Common myeloid progenitor, CD34-positive (primary cell): Measurements from ENCODE around the gene CLDN6.

Source experiments
- CTCF ChIA-PET: fragments of 350-600 bp; sonication (Branson Sonifier 250); formaldehyde crosslinking; loops from one replicate; lab custom pipeline; 2021; ENCODE audit warnings: antibody characterized with exemption; lab: Charles Lee
- POLR2A ChIA-PET: fragments of 350-600 bp; sonication (Branson Sonifier 250); formaldehyde crosslinking; loops from one replicate; lab custom pipeline; 2021; ENCODE audit warnings: antibody characterized with exemption; lab: Charles Lee
- DNase-seq, 3 donors: peaks; one replicate each; pipeline versions ENCODE4 v3.0.0 to v3.0.0-alpha.2; 2013
- H3K27ac ChIP-seq, 2 experiments: 1 replicate in 1 of 2; 2 replicates in 1 of 2; pipeline ENCODE4 v1.7.0; 2013; ENCODE audit warnings: inconsistent platforms in 2 of 2, low read length in 2 of 2, mild to moderate bottlenecking in 2 of 2, low read depth in 1 of 2, moderate library complexity in 1 of 2; ENCODE audit not compliant: severe bottlenecking in 2 of 2, insufficient read depth in 1 of 2, poor library complexity in 1 of 2
- H3K27me3 ChIP-seq, 5 experiments: replicated peaks in 2 of 5; 1 replicate in 3 of 5; 2 replicates in 2 of 5; pipeline versions ENCODE4 v1.6.1 to v1.7.0; 2013; ENCODE audit warnings: low read length in 4 of 5, mild to moderate bottlenecking in 2 of 5, moderate library complexity in 2 of 5, inconsistent platforms in 1 of 5; ENCODE audit not compliant: insufficient read depth in 5 of 5, control insufficient read depth in 4 of 5
- H3K36me3 ChIP-seq, 4 experiments: 1 replicate in 2 of 4; 2 replicates in 2 of 4; pipeline versions ENCODE4 v1.6.1 to v1.7.0; 2013; ENCODE audit warnings: low read length in 3 of 4, control low read depth in 1 of 4, mild to moderate bottlenecking in 1 of 4; ENCODE audit not compliant: control insufficient read depth in 4 of 4, insufficient read depth in 4 of 4
- H3K4me1 ChIP-seq, 4 experiments: 1 replicate in 3 of 4; 2 replicates in 1 of 4; pipeline versions ENCODE4 v1.6.1 to v1.7.1; 2013; ENCODE audit warnings: low read length in 3 of 4, mild to moderate bottlenecking in 3 of 4, control low read depth in 1 of 4, inconsistent platforms in 1 of 4, moderate library complexity in 1 of 4; ENCODE audit not compliant: control insufficient read depth in 4 of 4, insufficient read depth in 4 of 4; ENCODE audit errors: control extremely low read depth in 1 of 4
- H3K4me3 ChIP-seq, 7 experiments: 1 replicate in 4 of 7; 2 replicates in 3 of 7; pipeline versions ENCODE4 v1.5.1 to v1.7.0; 2013; ENCODE audit warnings: mild to moderate bottlenecking in 7 of 7, low read length in 6 of 7, moderate library complexity in 6 of 7, inconsistent platforms in 2 of 7, low read depth in 2 of 7, control low read depth in 1 of 7; ENCODE audit not compliant: insufficient read depth in 4 of 7, control insufficient read depth in 1 of 7; ENCODE audit errors: extremely low read depth in 1 of 7
- H3K9me3 ChIP-seq, 5 experiments: 1 replicate in 4 of 5; 2 replicates in 1 of 5; pipeline versions ENCODE4 v1.6.1 to v1.7.1; 2013; ENCODE audit warnings: low read length in 4 of 5, mild to moderate bottlenecking in 2 of 5, inconsistent platforms in 1 of 5, low read depth in 1 of 5, moderate library complexity in 1 of 5; ENCODE audit not compliant: control insufficient read depth in 4 of 5, insufficient read depth in 2 of 5; ENCODE audit errors: control extremely low read depth in 1 of 5
- WGBS: methylation state at CpG from one replicate; pipeline ENCODE4 v1.1.5; 2013; ENCODE audit not compliant: insufficient coverage; 5-methylcytosine and 5-hydroxymethylcytosine counted together

The CLDN6 gene

GRCh38 chr16:2985893-2986355 lies 32.1 kb downstream of the CLDN6 start:
- Histone ChIP-seq H3K9me3 (no peaks in the 10 kb centered on the region), H3K36me3 (no peaks in the 10 kb centered on the region), H3K27ac (no peak overlapping the region), H3K4me1 (peaks cover 0 to 16% (median 9%) of the 10 kb centered on the region in 4 experiments), H3K4me3 (no peak overlapping the region), H3K27me3 (no peaks in the 10 kb centered on the region)
- 99% methylated on average over 13 of the region's 15 CpGs for WGBS
- CTCF ChIA-PET: interaction anchor here (1.0 to 1.7 kb wide), 3 partner anchors 9 to 18 kb away, joined by 3 to 4 read pairs (median 3); no protein-coding TSS in a partner anchor
- DNase-seq: no peak
- POLR2A ChIA-PET: no interaction called here

- no peak for DNase-seq
- no peaks in the 10 kb centered on the region for H3K9me3 ChIP-seq
- H3K27ac ChIP-seq: no peak overlapping the region
- ChIA-PET CTCF (interaction anchor here (1.2 to 1.7 kb wide), 4 partner anchors 14 to 24 kb away, joined by 3 to 4 read pairs (median 4); no protein-coding TSS in a partner anchor), POLR2A (no interaction called here)
- H3K4me1 ChIP-seq: peaks cover 0 to 20% (median 11%) of the 10 kb centered on the region in 4 experiments
- H3K36me3 ChIP-seq: no peaks in the 10 kb centered on the region
- 96% methylated on average over 7 of the region's 9 CpGs for WGBS
- no peaks in the 10 kb centered on the region for H3K27me3 ChIP-seq
- no peak overlapping the region for H3K4me3 ChIP-seq
Observed at GRCh38 chr16:2985462-2985861, 32.5 kb downstream of the CLDN6 start.

GRCh38 chr16:2983706-2984136 lies 34.3 kb downstream of the CLDN6 start:
- CTCF ChIA-PET: interaction anchor here (0.8 to 1.6 kb wide), 8 partner anchors 9 to 44 kb away, joined by 3 to 5 read pairs (median 4); partner anchors contain the start of gene PAQR4
- Histone ChIP-seq H3K9me3 (no peaks in the 10 kb centered on the region), H3K36me3 (no peaks in the 10 kb centered on the region), H3K4me1 (peaks cover 0 to 32% (median 22%) of the 10 kb centered on the region in 4 experiments), H3K27ac (no peak overlapping the region), H3K4me3 (peak overlapping the region in 3 of 7 experiments; percentile 42 to 58 (median 43)), H3K27me3 (no peaks in the 10 kb centered on the region)
- DNase-seq: peak in 2 of 3 donors; percentile 60 to 65
- POLR2A ChIA-PET: no interaction called here
- WGBS: 5% methylated on average over 39 of the region's 42 CpGs

- 89% methylated on average over 5 of the region's 5 CpGs for WGBS
Observed at GRCh38 chr16:2982402-2982801, 35.6 kb downstream of the CLDN6 start.

GRCh38 chr16:2981899-2982250 lies 36.1 kb downstream of the CLDN6 start:
- Histone ChIP-seq H3K4me1 (peaks cover 0 to 37% (median 22%) of the 10 kb centered on the region in 4 experiments), H3K9me3 (no peaks in the 10 kb centered on the region), H3K27me3 (no peaks in the 10 kb centered on the region), H3K4me3 (no peak overlapping the region), H3K27ac (peak overlapping the region in 1 of 2 experiments; percentile 89), H3K36me3 (peaks cover 0 to 15% (median 0%) of the 10 kb centered on the region in 4 experiments)
- ChIA-PET POLR2A (no interaction called here), CTCF (interaction anchor here (1.1 to 2.7 kb wide), 3 partner anchors 12 to 16 kb away, joined by 3 to 10 read pairs (median 4); no protein-coding TSS in a partner anchor)
- WGBS: 100% methylated on average over 2 of the region's 4 CpGs
- no peak for DNase-seq

More at GRCh38 chr16:2982402-2982801, 35.6 kb downstream of the CLDN6 start:
- Histone ChIP-seq H3K36me3 (peaks cover 0 to 9% (median 0%) of the 10 kb centered on the region in 4 experiments), H3K27me3 (no peaks in the 10 kb centered on the region), H3K4me3 (no peak overlapping the region), H3K9me3 (no peaks in the 10 kb centered on the region), H3K4me1 (peaks cover 0 to 37% (median 22%) of the 10 kb centered on the region in 4 experiments), H3K27ac (no peak overlapping the region)
- ChIA-PET CTCF (interaction anchor here (1.1 to 2.7 kb wide), 8 partner anchors 13 to 62 kb away, joined by 3 to 10 read pairs (median 4); partner anchors contain the start of gene PAQR4), POLR2A (no interaction called here)
- DNase-seq: no peak

GRCh38 chr16:2981177-2981898 lies 36.6 kb downstream of the CLDN6 start:
- CTCF ChIA-PET: interaction anchor here (0.9 to 2.7 kb wide), 5 partner anchors 10 to 15 kb away, joined by 3 to 10 read pairs (median 4); no protein-coding TSS in a partner anchor

More at GRCh38 chr16:2981177-2981898, 36.6 kb downstream of the CLDN6 start:
- Histone ChIP-seq H3K4me3 (peak overlapping the region in 4 of 7 experiments; percentile 82 to 95 (median 88)), H3K4me1 (peaks cover 0 to 37% (median 22%) of the 10 kb centered on the region in 4 experiments), H3K27ac (peak overlapping the region in 1 of 2 experiments; percentile 89), H3K27me3 (no peaks in the 10 kb centered on the region), H3K9me3 (no peaks in the 10 kb centered on the region), H3K36me3 (peaks cover 0 to 20% (median 1%) of the 10 kb centered on the region in 4 experiments)
- POLR2A ChIA-PET: no interaction called here
- 85% methylated on average over 30 of the region's 33 CpGs for WGBS
- DNase-seq: no peak
